ENCODE data around the gene MILR1. TPM values are rescaled to one million over a fixed set of nuclear protein-coding genes. Genes with fewer than 3 reads are reported as not detected.
"Not testable (repeated sequence)": the region's sequence is repeated elsewhere in the genome, so short reads cannot be mapped to it uniquely, and the experiment has no call there.

MILR1 gene
- total RNA-seq, 1 experiment from 2014 or later, result not detected

DNA sequence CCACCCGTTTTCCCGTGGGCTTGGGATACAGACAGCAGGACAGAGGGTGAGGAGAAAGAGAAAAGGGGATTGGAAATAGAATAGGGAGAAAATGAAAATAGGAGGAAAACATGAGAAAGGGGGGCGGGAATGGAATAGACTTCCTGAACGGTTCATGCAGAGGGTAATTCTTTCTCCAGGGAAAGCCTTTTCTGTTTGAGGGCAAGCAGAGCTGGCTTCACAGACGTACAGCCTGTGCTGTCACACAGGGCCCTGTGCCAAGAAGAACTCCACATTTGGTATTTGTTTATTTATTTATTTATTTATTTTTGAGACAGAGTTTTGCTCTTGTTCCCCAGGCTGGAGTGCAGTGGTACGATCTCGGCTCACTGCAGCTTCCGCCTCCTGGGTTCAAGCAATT lies 12.0 kb downstream of the MILR1 start:
- no peak for DNase-seq (ENCODE audit: low spot score)
- in situ Hi-C loops (cut with HindIII; ENCODE audit: low sequenced_read_pairs), result no loop called here

- in situ Hi-C loops (cut with HindIII; ENCODE audit: low sequenced_read_pairs), result no loop called here
- DNase-seq (ENCODE audit: low spot score), result no peak
Measured at GRCh38 chr17:64461788-64462187, 12.9 kb downstream of the MILR1 start.

DNA sequence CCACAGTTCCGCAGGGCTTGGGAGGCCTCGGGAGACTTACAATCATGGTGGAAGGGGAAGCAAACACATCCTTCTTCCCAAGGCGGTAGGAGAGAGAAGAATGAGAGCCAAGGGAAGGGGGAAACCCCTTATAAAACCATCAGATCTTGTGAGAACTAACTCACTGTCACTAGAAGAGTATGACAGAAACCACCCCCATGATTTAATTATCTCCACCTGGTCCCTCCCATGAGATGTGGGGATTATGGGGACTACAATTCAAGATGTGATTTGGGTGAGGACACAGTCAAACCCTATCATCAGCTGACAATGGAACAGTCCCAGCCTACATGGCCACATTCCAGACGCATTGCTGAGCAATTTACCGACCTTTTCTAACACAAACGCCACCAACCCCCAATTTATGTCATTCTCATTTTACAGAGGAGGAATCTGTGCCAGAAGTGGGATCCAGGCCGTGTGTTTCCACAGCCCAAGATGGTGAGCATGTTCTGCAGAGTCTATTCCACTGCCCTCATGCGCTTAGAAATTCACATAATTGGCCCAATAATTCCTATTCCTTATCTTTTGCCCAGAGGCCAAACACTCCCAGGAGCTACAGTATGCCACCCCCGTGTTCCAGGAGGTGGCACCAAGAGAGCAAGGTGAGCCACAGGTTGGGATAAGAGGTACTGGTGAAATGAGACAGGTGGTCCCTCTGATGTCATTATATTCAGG lies 17.3 kb downstream of the MILR1 start:
- in situ Hi-C loops (cut with HindIII; ENCODE audit: low sequenced_read_pairs), result no loop called here
- DNase-seq (ENCODE audit: low spot score), result no peak

DNA sequence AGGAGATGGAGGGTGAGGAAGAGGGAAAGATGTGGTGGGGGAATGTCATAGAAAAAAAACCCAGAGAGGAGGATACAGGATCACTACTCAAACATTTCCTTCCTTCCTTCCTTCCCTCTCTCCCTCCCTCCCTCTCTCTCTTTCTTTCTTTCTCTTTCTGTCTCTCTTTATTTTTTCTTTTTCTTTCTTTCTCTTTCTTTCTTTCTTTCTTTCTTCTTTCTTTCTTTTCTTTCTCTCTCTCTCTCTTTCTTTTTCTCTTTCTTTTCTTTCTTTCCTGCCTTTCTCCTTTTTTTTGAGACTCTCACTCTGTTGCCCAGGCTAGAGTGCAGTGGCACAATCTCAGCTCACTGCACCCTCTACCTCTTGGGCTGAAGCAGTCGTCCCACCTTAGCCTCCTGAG lies 17.9 kb downstream of the MILR1 start:
- DNase-seq (ENCODE audit: low spot score); in situ Hi-C loops (cut with HindIII; ENCODE audit: low sequenced_read_pairs): not testable (repeated sequence)

GRCh38 chr17:64470625-64471024 lies 21.7 kb downstream of the MILR1 start:
- DNase-seq (ENCODE audit: low spot score), result no peak
- in situ Hi-C loops (cut with HindIII; ENCODE audit: low sequenced_read_pairs), result no loop called here

- in situ Hi-C loops (cut with HindIII; ENCODE audit: low sequenced_read_pairs), result no loop called here
- no peak for DNase-seq (ENCODE audit: low spot score)
Measured at GRCh38 chr17:64471440-64471839, 22.5 kb downstream of the MILR1 start.

DNA sequence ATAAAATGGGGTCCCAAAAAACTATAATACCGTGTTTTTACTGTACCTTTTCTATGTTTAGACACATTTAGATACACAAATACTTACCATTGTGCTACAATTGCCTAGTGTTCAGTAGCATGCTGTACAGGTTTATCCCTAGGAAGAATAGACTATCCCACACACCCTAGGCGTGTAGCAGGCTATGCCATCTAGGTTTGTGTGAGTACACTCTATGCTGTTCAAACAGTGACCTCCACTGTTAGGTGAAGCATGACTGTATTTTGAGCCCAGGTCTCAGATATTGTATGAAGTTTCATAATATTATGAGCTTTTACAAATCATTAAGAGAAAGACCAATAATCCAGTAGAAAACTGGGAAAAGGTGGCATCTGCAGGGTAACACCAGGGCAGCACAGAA lies 23.6 kb downstream of the MILR1 start:
- in situ Hi-C loops (cut with HindIII; ENCODE audit: low sequenced_read_pairs), result no loop called here
- no peak for DNase-seq (ENCODE audit: low spot score)

- in situ Hi-C loops (cut with HindIII; ENCODE audit: low sequenced_read_pairs), result no loop called here
- DNase-seq (ENCODE audit: low spot score), result no peak
Measured at GRCh38 chr17:64477849-64478248, 28.9 kb downstream of the MILR1 start.

- no peak for DNase-seq (ENCODE audit: low spot score)
- in situ Hi-C loops (cut with HindIII; ENCODE audit: low sequenced_read_pairs), result no loop called here
Measured at GRCh38 chr17:64480951-64481350, 32.0 kb downstream of the MILR1 start.

GRCh38 chr17:64484380-64484779 lies 35.5 kb downstream of the MILR1 start:
- no peak for DNase-seq (ENCODE audit: low spot score)
- in situ Hi-C loops (cut with HindIII; ENCODE audit: low sequenced_read_pairs), result no loop called here

DNA sequence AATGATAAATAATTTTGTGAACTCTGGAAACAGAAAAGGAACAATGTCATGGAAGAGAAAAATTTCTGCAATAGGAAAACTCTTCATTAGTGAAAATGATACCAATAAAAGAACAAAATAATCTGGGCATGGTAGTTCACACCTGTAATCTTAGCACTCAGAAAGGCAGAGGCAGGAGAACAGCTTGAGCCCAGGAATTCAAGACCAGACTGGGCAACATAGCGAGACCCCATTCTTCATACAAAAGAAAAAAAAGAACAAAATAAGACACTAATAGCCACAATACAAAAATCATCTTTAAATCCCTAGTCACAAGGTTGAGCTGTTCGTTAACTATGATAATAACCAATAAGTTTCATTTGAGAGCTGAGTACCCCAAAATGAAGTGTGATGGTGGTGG lies 39.4 kb downstream of the MILR1 start:
- no peak for DNase-seq (ENCODE audit: low spot score)
- in situ Hi-C loops (cut with HindIII; ENCODE audit: low sequenced_read_pairs), result no loop called here

DNA sequence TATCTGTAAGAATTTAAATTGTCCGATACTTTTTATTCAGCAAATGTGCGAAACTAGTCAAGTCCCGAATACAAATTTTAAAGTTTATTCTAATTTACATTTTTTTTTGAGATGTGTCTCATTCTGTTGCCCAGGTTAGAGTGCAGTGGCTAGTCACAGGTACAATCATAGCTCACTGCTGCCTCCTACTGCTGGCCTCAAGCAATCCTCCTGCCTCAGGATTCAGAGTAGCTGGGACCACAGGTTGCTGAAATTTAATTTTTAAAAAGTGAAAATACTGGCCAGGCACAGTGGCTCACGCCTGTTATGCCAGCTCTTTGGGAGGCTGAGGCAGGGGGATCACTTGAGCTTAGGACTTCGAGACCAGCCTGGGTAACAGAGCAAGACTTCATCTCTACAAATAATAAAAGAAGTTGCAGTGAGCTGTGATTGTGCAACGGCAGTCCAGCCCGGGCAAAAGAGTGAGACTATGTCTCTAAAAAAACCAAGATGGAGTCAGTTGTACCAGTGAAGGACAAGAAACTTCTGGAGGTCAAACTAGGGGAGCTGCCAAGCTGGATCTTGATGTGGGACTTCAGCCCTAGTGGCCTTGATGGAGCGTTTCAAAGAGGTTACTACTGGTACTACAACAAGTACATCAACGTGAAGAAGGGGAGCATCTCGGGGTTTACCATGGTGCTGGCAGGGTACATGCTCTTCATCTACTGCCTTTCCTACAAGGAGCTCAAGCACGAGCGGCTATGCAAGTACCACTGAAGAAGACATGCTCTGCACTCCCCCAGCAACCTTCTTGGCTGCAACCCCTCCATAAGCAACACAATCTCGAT lies 42.3 kb downstream of the MILR1 start:
- in situ Hi-C loops (cut with HindIII; ENCODE audit: low sequenced_read_pairs), result no loop called here
- DNase-seq (ENCODE audit: low spot score), result no peak

DNA sequence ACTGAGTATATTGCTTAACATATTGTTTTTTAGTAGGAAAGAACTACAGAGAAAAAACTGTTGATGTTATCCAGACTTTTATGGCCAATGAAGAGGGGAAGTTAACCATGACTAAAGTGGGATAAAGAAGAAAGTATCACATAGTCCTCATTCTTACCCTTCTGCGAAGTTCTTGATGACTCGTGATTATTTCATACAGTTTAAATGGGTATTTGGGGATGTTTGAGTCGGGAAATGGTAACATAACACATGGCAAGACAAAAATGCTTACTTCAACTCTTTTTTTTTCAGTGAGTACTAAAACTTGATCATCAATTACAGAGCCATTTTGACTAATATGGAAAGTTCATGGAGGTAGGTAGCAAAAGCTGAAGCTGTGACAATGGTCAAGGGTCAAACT lies 43.1 kb downstream of the MILR1 start:
- no peak for DNase-seq (ENCODE audit: low spot score)
- in situ Hi-C loops (cut with HindIII; ENCODE audit: low sequenced_read_pairs), result no loop called here

GRCh38 chr17:64492481-64493109 lies 43.7 kb downstream of the MILR1 start:
- in situ Hi-C loops (cut with HindIII; ENCODE audit: low sequenced_read_pairs), result no loop called here
- no peak for DNase-seq (ENCODE audit: low spot score)

DNA sequence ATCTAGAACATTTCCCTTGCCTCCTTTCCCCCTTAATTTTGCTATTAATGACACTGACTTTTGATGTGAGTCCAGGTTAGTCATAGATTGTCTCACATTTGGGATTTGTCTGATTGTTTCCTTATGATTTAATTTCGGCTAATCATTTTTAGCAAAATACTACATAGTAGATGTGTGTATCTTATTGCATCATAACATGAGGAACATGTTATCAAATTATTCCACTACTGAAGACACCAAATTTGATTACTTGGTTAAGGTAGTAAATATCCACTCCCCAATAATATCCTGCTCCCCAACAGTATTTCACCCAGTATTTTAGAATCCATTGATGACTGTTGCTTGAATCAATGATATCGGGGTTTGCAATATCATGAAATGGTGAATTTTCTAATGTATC lies 45.2 kb downstream of the MILR1 start:
- in situ Hi-C loops (cut with HindIII; ENCODE audit: low sequenced_read_pairs), result no loop called here

GRCh38 chr17:64495300-64495699 lies 46.4 kb downstream of the MILR1 start:
- in situ Hi-C loops (cut with HindIII; ENCODE audit: low sequenced_read_pairs); DNase-seq (ENCODE audit: low spot score): not testable (repeated sequence)

More for the DNA sequence above, 45.2 kb downstream of the MILR1 start:
- DNase-seq (ENCODE audit: low spot score), result no peak

GRCh38 chr17:64496348-64496785 lies 47.5 kb downstream of the MILR1 start:
- in situ Hi-C loops (cut with HindIII; ENCODE audit: low sequenced_read_pairs), result no loop called here
- DNase-seq (ENCODE audit: low spot score), result no peak

DNA sequence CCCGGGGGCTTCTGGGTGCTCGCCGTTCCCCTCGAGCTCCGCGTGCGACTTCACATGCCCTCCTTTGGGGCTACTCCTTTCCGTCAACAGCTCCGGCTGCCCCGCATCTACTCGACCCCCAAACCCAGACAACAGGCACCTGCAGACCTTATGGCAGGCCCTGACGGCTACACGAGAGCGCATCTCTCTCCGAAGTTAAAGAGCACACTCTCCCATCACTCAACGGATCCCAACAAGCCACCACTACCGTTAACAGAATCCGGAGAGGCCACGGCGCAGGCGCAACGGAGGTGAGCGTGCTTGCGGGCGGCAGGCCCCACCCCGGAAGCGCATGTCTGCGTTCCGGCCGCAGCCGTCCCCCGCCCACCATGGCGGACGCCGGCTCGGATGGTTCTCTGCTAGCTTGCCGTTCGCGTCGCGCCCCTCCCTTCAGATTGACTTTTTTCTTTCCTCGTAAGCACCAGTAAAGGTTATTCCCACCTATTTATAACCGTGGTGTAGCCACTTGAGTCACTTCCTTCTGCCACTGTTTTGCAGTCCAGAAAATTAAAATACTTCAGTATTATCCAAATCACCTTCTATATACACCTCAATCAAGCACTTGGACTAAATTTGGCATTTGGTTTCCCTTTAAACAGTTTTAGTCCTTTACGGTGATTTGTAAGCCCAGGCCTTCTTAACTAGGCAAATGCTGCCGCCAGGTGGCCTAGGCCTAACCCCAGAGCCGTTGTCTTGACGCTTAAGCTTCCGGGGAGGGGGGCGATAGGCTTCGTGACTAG lies 48.1 kb downstream of the MILR1 start, which contains the start of gene POLG2:
TSS of gene POLG2 (minus strand) at position 269 of the 779 bp plus-strand sequence. CDS start at position 183, 86 bp downstream.
- in situ Hi-C loops (cut with HindIII; ENCODE audit: low sequenced_read_pairs), result no loop called here
- DNase-seq (ENCODE audit: low spot score), result peak; percentile 92

DNA sequence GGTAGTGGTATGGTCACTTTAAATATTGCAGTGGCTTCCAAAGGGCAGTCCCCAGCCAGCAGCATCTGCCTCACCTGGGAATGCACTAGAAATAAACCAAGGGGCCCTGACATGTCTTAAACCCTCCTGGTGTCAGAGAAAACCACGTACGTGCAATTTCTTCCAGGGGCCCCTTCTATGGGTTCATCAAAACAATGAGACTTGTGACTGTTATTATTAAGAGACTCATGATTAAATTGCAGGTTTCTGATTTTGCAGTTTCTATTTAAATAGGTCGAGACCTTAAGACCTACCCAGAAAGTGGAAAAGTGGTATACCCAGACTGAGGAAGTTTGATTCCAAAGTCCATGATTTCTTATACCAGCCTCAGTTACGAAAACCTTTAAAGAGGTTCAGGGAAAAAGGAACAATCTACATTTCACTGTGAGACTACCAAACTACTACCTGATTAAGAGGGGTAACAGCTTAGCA lies 48.7 kb downstream of the MILR1 start:
- in situ Hi-C loops (cut with HindIII; ENCODE audit: low sequenced_read_pairs), result no loop called here
- no peak for DNase-seq (ENCODE audit: low spot score)

Measured in G401 (cell line).